Hepatocyte (in vitro differentiated cells): ENCODE results near the gene CNIH1.

ENCODE experiments used
- CTCF ChIP-seq: fragments of 200-600 bp; sonication (generic); IDR thresholded peaks from 2 replicates; pipeline ENCODE4 v1.5.1; 2016; ENCODE audit warnings: antibody characterized with exemption, mild to moderate bottlenecking; ENCODE audit not compliant: poor library complexity
- EZH2phosphoT487 ChIP-seq: fragments of 200-600 bp; sonication (generic); IDR thresholded peaks from one replicate; pipeline ENCODE4 v1.6.1; 2018; ENCODE audit warnings: antibody characterized with exemption, mild to moderate bottlenecking, low read depth, moderate library complexity; ENCODE audit not compliant: unreplicated experiment, severe bottlenecking

- TF ChIP-seq CTCF, result no peak
- TF ChIP-seq EZH2phosphoT487, result no peak
Measured at GRCh38 chr14:54411371-54411770, 29.8 kb downstream of the CNIH1 start.
